IMR-90 (cell line): Measurements from ENCODE around the gene REG3A. TPM values are rescaled to one million over a fixed set of nuclear protein-coding genes. Genes with fewer than 3 reads are reported as not detected.

Source experiments
- ATAC-seq: fragments of 200-7000 bp; cut with Tn5 transposase; 2 replicates; pipeline ENCODE4 v1.9.1; 2020; ENCODE audit warnings: low read depth, mild to moderate bottlenecking, moderate library complexity
- BruUV-seq: library from RNA; stranded (reverse); fragments of 400-500 nt; replicated peaks from 2 replicates; lab custom pipeline; 2021; lab: Mats Ljungman, UMichigan
- CTCF ChIA-PET: fragments of 300-600 bp; formaldehyde crosslinking; extraction: SDS; loops from one replicate; lab custom pipeline; 2021; ENCODE audit warnings: antibody characterized with exemption; lab: Yijun Ruan, JAX
- POLR2A ChIA-PET: fragments of 300-600 bp; sonication (Branson Sonifier 250); formaldehyde crosslinking; loops from one replicate; lab custom pipeline; 2022; ENCODE audit warnings: antibody characterized with exemption; ENCODE audit not compliant: unreplicated experiment; lab: Charles Lee
- DNase-seq: peaks from one replicate; pipeline ENCODE4 v3.0.0; 2013
- H2AFZ ChIP-seq: replicated peaks from 2 replicates; pipeline ENCODE3; 2013; ENCODE audit warnings: low read length, mild to moderate bottlenecking; ENCODE audit not compliant: poor library complexity
- H2AK5ac ChIP-seq: 2 replicates; pipeline ENCODE4 v1.6.1; 2013; ENCODE audit warnings: low read depth, low read length, inconsistent platforms
- H2AK9ac ChIP-seq: replicated peaks from 2 replicates; pipeline ENCODE3; 2013; ENCODE audit warnings: mild to moderate bottlenecking, low read depth, low read length, moderate library complexity; ENCODE audit not compliant: poor library complexity
- H2BK120ac ChIP-seq: 2 replicates; pipeline ENCODE4 v1.6.1; 2013; ENCODE audit warnings: low read depth, low read length, inconsistent platforms
- H2BK15ac ChIP-seq: 3 replicates; pipeline ENCODE4 v1.6.1; 2013; ENCODE audit warnings: low read depth, low read length, inconsistent platforms
- H2BK20ac ChIP-seq: 2 replicates; pipeline ENCODE4 v1.6.1; 2013; ENCODE audit warnings: low read depth, mild to moderate bottlenecking, inconsistent platforms, low read length, moderate library complexity
- H2BK5ac ChIP-seq: 2 replicates; pipeline ENCODE4 v1.6.1; 2013; ENCODE audit warnings: mild to moderate bottlenecking, low read depth, low read length, inconsistent platforms; ENCODE audit not compliant: poor library complexity, severe bottlenecking
- H3K14ac ChIP-seq: replicated peaks from 2 replicates; pipeline ENCODE4 v1.6.1; 2013; ENCODE audit warnings: low read depth, low read length, inconsistent platforms
- H3K18ac ChIP-seq: 2 replicates; pipeline ENCODE4 v1.6.1; 2013; ENCODE audit warnings: low read depth, low read length, control low read depth
- H3K23ac ChIP-seq: 2 replicates; pipeline ENCODE4 v1.6.1; 2013; ENCODE audit warnings: low read depth, low read length, inconsistent platforms
- H3K27ac ChIP-seq: 2 replicates; pipeline ENCODE4 v1.5.1; 2013; ENCODE audit warnings: mild to moderate bottlenecking, control low read depth, low read length; ENCODE audit not compliant: insufficient read depth
- H3K27me3 ChIP-seq: 2 replicates; pipeline ENCODE4 v1.6.1; 2013; ENCODE audit warnings: low read length; ENCODE audit not compliant: control insufficient read depth, insufficient read depth
- H3K36me3 ChIP-seq: 2 replicates; pipeline ENCODE4 v1.6.1; 2013; ENCODE audit warnings: low read length, mixed read lengths; ENCODE audit not compliant: control insufficient read depth, insufficient read depth
- H3K4ac ChIP-seq: 2 replicates; pipeline ENCODE4 v1.6.1; 2013; ENCODE audit warnings: low read depth, low read length, inconsistent platforms
- H3K4me1 ChIP-seq: 2 replicates; pipeline ENCODE4 v1.6.1; 2013; ENCODE audit warnings: low read length, mixed read lengths; ENCODE audit not compliant: control insufficient read depth, insufficient read depth
- H3K4me2 ChIP-seq: 2 replicates; pipeline ENCODE4 v1.6.1; 2013; ENCODE audit warnings: low read depth, mild to moderate bottlenecking, control low read depth, low read length, moderate library complexity
- H3K4me3 ChIP-seq: 2 replicates; pipeline ENCODE4 v1.5.1; 2013; ENCODE audit warnings: low read depth, mild to moderate bottlenecking, control low read depth, low read length, moderate library complexity; ENCODE audit not compliant: insufficient read depth
- H3K56ac ChIP-seq: 2 replicates; pipeline ENCODE4 v1.6.1; 2013; ENCODE audit warnings: low read length, inconsistent platforms; ENCODE audit not compliant: insufficient read depth; ENCODE audit errors: extremely low read depth
- H3K79me1 ChIP-seq, 2 experiments: 2 replicates each; pipeline ENCODE4 v1.6.1; 2013; ENCODE audit warnings: low read length in 2 of 2, inconsistent platforms in 1 of 2, low read depth in 1 of 2
- H3K9ac ChIP-seq: 2 replicates; pipeline ENCODE4 v1.6.1; 2013; ENCODE audit warnings: low read depth, low read length, control low read depth
- H3K9me1 ChIP-seq: 2 replicates; pipeline ENCODE4 v1.6.1; 2013; ENCODE audit warnings: low read length, inconsistent platforms; ENCODE audit not compliant: insufficient read depth
- H3K9me3 ChIP-seq: 2 replicates; pipeline ENCODE4 v1.6.1; 2013; ENCODE audit warnings: low read length; ENCODE audit not compliant: control insufficient read depth, insufficient read depth
- H4K20me1 ChIP-seq: 2 replicates; pipeline ENCODE4 v1.6.1; 2013; ENCODE audit warnings: low read length, inconsistent platforms; ENCODE audit not compliant: insufficient read depth
- H4K5ac ChIP-seq: 2 replicates; pipeline ENCODE4 v1.6.1; 2013; ENCODE audit warnings: mild to moderate bottlenecking, low read depth, low read length, control low read depth
- H4K8ac ChIP-seq, 2 experiments: 2 replicates each; pipeline ENCODE4 v1.6.1; 2013; ENCODE audit warnings: low read depth in 2 of 2, low read length in 2 of 2, control low read depth in 1 of 2, inconsistent platforms in 1 of 2
- H4K91ac ChIP-seq: 2 replicates; pipeline ENCODE4 v1.6.1; 2013; ENCODE audit warnings: low read depth, low read length, inconsistent platforms; ENCODE audit not compliant: insufficient read depth
- CEBPB ChIP-seq: IDR thresholded peaks from 2 replicates; pipeline ENCODE4 v1.6.1; 2012; ENCODE audit warnings: low read depth, low read length, improper control_type of control experiment
- CHD1 ChIP-seq: IDR thresholded peaks from 2 replicates; pipeline ENCODE4 v1.6.1; 2012; ENCODE audit warnings: low read depth, low read length, improper control_type of control experiment
- FOS ChIP-seq: fragments of 150-350 bp; IDR thresholded peaks from 2 replicates; pipeline ENCODE4 v1.6.1; 2016; ENCODE audit warnings: low read depth, low read length
- MAFK ChIP-seq: IDR thresholded peaks from 2 replicates; pipeline ENCODE4 v1.6.1; 2012; ENCODE audit warnings: low read depth, low read length, improper control_type of control experiment
- MAZ ChIP-seq: IDR thresholded peaks from 2 replicates; pipeline ENCODE4 v1.6.1; 2012; ENCODE audit warnings: low read depth, mild to moderate bottlenecking, low read length, improper control_type of control experiment, moderate library complexity, borderline replicate concordance
- MXI1 ChIP-seq: IDR thresholded peaks from 2 replicates; pipeline ENCODE4 v1.6.1; 2012; ENCODE audit warnings: low read depth, mild to moderate bottlenecking, low read length, moderate library complexity, borderline replicate concordance
- NFE2L2 ChIP-seq: fragments of 150-350 bp; IDR thresholded peaks from 2 replicates; pipeline ENCODE4 v1.6.1; 2016; ENCODE audit warnings: low read depth, mild to moderate bottlenecking, low read length
- POLR2A ChIP-seq: IDR thresholded peaks from 2 replicates; pipeline ENCODE4 v1.6.1; 2012; ENCODE audit warnings: mild to moderate bottlenecking, low read depth, low read length
- RAD21 ChIP-seq: IDR thresholded peaks from 2 replicates; pipeline ENCODE4 v1.6.1; 2012; ENCODE audit warnings: low read length, improper control_type of control experiment
- RCOR1 ChIP-seq: IDR thresholded peaks from 2 replicates; pipeline ENCODE4 v1.6.1; 2012; ENCODE audit warnings: mild to moderate bottlenecking, low read length, improper control_type of control experiment; ENCODE audit not compliant: insufficient replicate concordance
- RFX5 ChIP-seq: IDR thresholded peaks from 2 replicates; pipeline ENCODE4 v1.8.0; 2012; ENCODE audit warnings: low read depth, mild to moderate bottlenecking, low read length, moderate library complexity
- SMC3 ChIP-seq: fragments of 150-350 bp; IDR thresholded peaks from 2 replicates; pipeline ENCODE4 v1.6.1; 2016; ENCODE audit warnings: low read depth, mild to moderate bottlenecking, antibody characterized with exemption, low read length, moderate library complexity
- USF2 ChIP-seq: fragments of 150-350 bp; IDR thresholded peaks from 2 replicates; pipeline ENCODE4 v1.6.1; 2017; ENCODE audit warnings: mild to moderate bottlenecking, antibody characterized with exemption, low read length, low read depth
- WGBS, 2 experiments: methylation state at CpG; one replicate each; pipeline versions ENCODE4 v1.1.5 to v1.1.7; 2013; ENCODE audit warnings: missing lambda C conversion rate in 2 of 2; ENCODE audit not compliant: insufficient read length in 1 of 2; ENCODE audit errors: extremely low coverage in 2 of 2; 5-methylcytosine and 5-hydroxymethylcytosine counted together
- dilution Hi-C: fragments of 300-500 bp; cut with HindIII; formaldehyde crosslinking; loops from one replicate; pipeline ENCODE4 v1.14.3; 2018; ENCODE audit warnings: low sequenced_read_pairs; ENCODE audit not compliant: unreplicated experiment
- in situ Hi-C: fragments of 300-500 bp; cut with MboI; formaldehyde crosslinking; loops from 3 replicates; pipeline ENCODE4 v1.14.3; 2019; ENCODE audit warnings: low sequenced_read_pairs, inconsistent platforms, mixed read lengths
- intact Hi-C: fragments of 100-400 bp; cut with micrococcal nuclease; formaldehyde crosslinking; loops from 2 replicates; pipeline ENCODE4 v1.10.0; 2022
- polyA plus RNA-seq, 3 experiments: library from polyadenylated mRNA; depleted of rRNA; stranded (reverse); fragments of >200 nt; gene quantifications; 2 replicates each; pipeline ENCODE4 v1.2.3, GENCODE V29; 2012; ENCODE audit warnings: low replicate concordance in 1 of 3
- total RNA-seq: library from RNA; depleted of rRNA; stranded (reverse); fragments of >200 nt; gene quantifications from 2 replicates; pipeline ENCODE4 v1.2.3, GENCODE V29; 2012

REG3A gene
- total and polyA plus RNA-seq, 2 of the 4 experiments (the other 2 are of a cell fraction), result not detected

GRCh38 chr2:79129260-79129659 is 30.3 kb downstream of the REG3A start:
- intact Hi-C loops, result no loop called here

More at GRCh38 chr2:79129260-79129659, 30.3 kb downstream of the REG3A start:
- Histone ChIP-seq H3K56ac (no peak overlapping the region), H2BK20ac (no peak overlapping the region), H2BK120ac (no peak overlapping the region), H4K91ac (no peak overlapping the region), H3K36me3 (no peaks in the 10 kb centered on the region), H3K9me1 (no peaks in the 10 kb centered on the region), H4K8ac (no peak overlapping the region), H2BK5ac (no peak overlapping the region), H3K14ac (no peak overlapping the region), H3K27me3 (no peaks in the 10 kb centered on the region), H3K79me1 (no peaks in the 10 kb centered on the region), H3K4me1 (no peaks in the 10 kb centered on the region), H3K23ac (no peak overlapping the region), H3K4me2 (no peak overlapping the region), H2BK15ac (no peak overlapping the region), H3K9me3 (peaks cover 8% of the 10 kb centered on the region), H3K27ac (no peak overlapping the region), H2AFZ (no peak overlapping the region), H3K4ac (no peak overlapping the region), H2AK5ac (no peak overlapping the region), H4K5ac (no peak overlapping the region), H3K4me3 (no peak overlapping the region), H3K9ac (no peak overlapping the region), H2AK9ac (no peak overlapping the region), H4K20me1 (no peaks in the 10 kb centered on the region), H3K18ac (no peak overlapping the region)
- DNase-seq (no peak), ATAC-seq (no peak)
- WGBS, 2 experiments, result no CpG with 5 or more reads among the region's 6 CpGs
- CTCF ChIA-PET, result no interaction called here
- dilution Hi-C loops (no loop called here), in situ Hi-C loops (no loop called here)
- no peak for TF ChIP-seq MAFK
- TF ChIP-seq NFE2L2, result no peak
- no peak for TF ChIP-seq RAD21
- TF ChIP-seq MXI1, result no peak
- no peak for TF ChIP-seq RFX5
- TF ChIP-seq FOS, result no peak
- TF ChIP-seq CEBPB, result no peak
- no peak for TF ChIP-seq POLR2A
- TF ChIP-seq SMC3, result no peak
- no peak for TF ChIP-seq RCOR1
- no peak for TF ChIP-seq MAZ
- no peak for TF ChIP-seq USF2
- TF ChIP-seq CHD1, result no peak
- POLR2A ChIA-PET, result no interaction called here
- BruUV-seq, result no TSS peak
